Skeletal muscle cell (primary cell): ENCODE data around the gene PTPRN2.

Experiments
- DNase-seq: peaks from one replicate; pipeline ENCODE4 v3.0.0-alpha.2; 2010; ENCODE audit warnings: low read depth
- H3K4me3 ChIP-seq: 2 replicates; pipeline ENCODE4 v1.5.1; 2011; ENCODE audit warnings: low read depth, mild to moderate bottlenecking, control low read depth, low read length, moderate library complexity

PTPRN2 gene

GRCh38 chr7:157827045-157827862 is 760.4 kb downstream of the PTPRN2 start:
- no peak for DNase-seq

GRCh38 chr7:157826566-157826965 is 761.1 kb downstream of the PTPRN2 start:
- DNase-seq, result no peak
- H3K4me3 ChIP-seq, result no peak overlapping the region

More at GRCh38 chr7:157827045-157827862, 760.4 kb downstream of the PTPRN2 start:
- no peak overlapping the region for H3K4me3 ChIP-seq

GRCh38 chr7:157825325-157825724 is 762.3 kb downstream of the PTPRN2 start:
- H3K4me3 ChIP-seq, result no peak overlapping the region
- DNase-seq, result no peak

- no peak for DNase-seq
- H3K4me3 ChIP-seq, result no peak overlapping the region
Observed at GRCh38 chr7:157824819-157825121, 762.9 kb downstream of the PTPRN2 start.

- no peak for DNase-seq
- no peak overlapping the region for H3K4me3 ChIP-seq
Observed at GRCh38 chr7:157824011-157824818, 763.4 kb downstream of the PTPRN2 start.

GRCh38 chr7:157822688-157823031 is 765.0 kb downstream of the PTPRN2 start:
- no peak for DNase-seq
- no peak overlapping the region for H3K4me3 ChIP-seq

GRCh38 chr7:157821959-157822687 is 765.5 kb downstream of the PTPRN2 start:
- no peak for DNase-seq

GRCh38 chr7:157820796-157821195 is 766.8 kb downstream of the PTPRN2 start:
- no peak overlapping the region for H3K4me3 ChIP-seq
- no peak for DNase-seq

More at GRCh38 chr7:157821959-157822687, 765.5 kb downstream of the PTPRN2 start:
- H3K4me3 ChIP-seq, result no peak overlapping the region

- H3K4me3 ChIP-seq, result no peak overlapping the region
- DNase-seq, result no peak
Observed at GRCh38 chr7:157819455-157819807, 768.2 kb downstream of the PTPRN2 start.

- H3K4me3 ChIP-seq, result no peak overlapping the region
- no peak for DNase-seq
Observed at GRCh38 chr7:157818701-157819454, 768.7 kb downstream of the PTPRN2 start.

GRCh38 chr7:157817944-157818700 is 769.5 kb downstream of the PTPRN2 start:
- H3K4me3 ChIP-seq, result no peak overlapping the region
- DNase-seq, result no peak

GRCh38 chr7:157817433-157817832 is 770.2 kb downstream of the PTPRN2 start:
- no peak for DNase-seq
- H3K4me3 ChIP-seq, result no peak overlapping the region

- no peak for DNase-seq
- no peak overlapping the region for H3K4me3 ChIP-seq
Observed at GRCh38 chr7:157816526-157817250, 770.9 kb downstream of the PTPRN2 start.

- no peak overlapping the region for H3K4me3 ChIP-seq
- no peak for DNase-seq
Observed at GRCh38 chr7:157816086-157816485, 771.5 kb downstream of the PTPRN2 start.

GRCh38 chr7:157815706-157816022 is 772.0 kb downstream of the PTPRN2 start:
- no peak for DNase-seq
- H3K4me3 ChIP-seq, result no peak overlapping the region

GRCh38 chr7:157814931-157815705 is 772.5 kb downstream of the PTPRN2 start:
- no peak for DNase-seq
- H3K4me3 ChIP-seq, result no peak overlapping the region

- DNase-seq, result no peak
- H3K4me3 ChIP-seq, result no peak overlapping the region
Observed at GRCh38 chr7:157813741-157814661, 773.6 kb downstream of the PTPRN2 start.
